Measurements from ENCODE around the gene TMEM117. TPM values are rescaled to one million over a fixed set of nuclear protein-coding genes. Genes with fewer than 3 reads are reported as not detected.
"Not testable (repeated sequence)": the region's sequence is repeated elsewhere in the genome, so short reads cannot be mapped to it uniquely, and the experiment has no call there.

Gene TMEM117
- total RNA-seq, 2 donors from 2014 or later: 2.8 to 4.2 TPM

- Mint-ChIP-seq H3K27me3 (no peaks in the 10 kb centered on the region), H3K27ac (no peak overlapping the region), H3K4me1 (no peaks in the 10 kb centered on the region), H3K9me3 (no peaks in the 10 kb centered on the region), H3K4me3 (no peak overlapping the region), H3K36me3 (ENCODE audit: low read depth) (no peaks in the 10 kb centered on the region)
- no peak for ATAC-seq (replicated peaks)
These were observed 388.7 kb downstream of the TMEM117 start for GRCh38 chr12:44224399-44225148.

- no peak for ATAC-seq (replicated peaks)
- no peak overlapping the region for H3K4me3 Mint-ChIP-seq
- no peak overlapping the region for H3K27ac Mint-ChIP-seq
- no peaks in the 10 kb centered on the region for H3K27me3 Mint-ChIP-seq
- no peaks in the 10 kb centered on the region for H3K36me3 Mint-ChIP-seq (ENCODE audit: low read depth)
- no peaks in the 10 kb centered on the region for H3K4me1 Mint-ChIP-seq
- no peaks in the 10 kb centered on the region for H3K9me3 Mint-ChIP-seq
These were observed 389.2 kb downstream of the TMEM117 start for GRCh38 chr12:44225149-44225510.

- Mint-ChIP-seq H3K4me1 (no peaks in the 10 kb centered on the region), H3K27ac (no peak overlapping the region), H3K4me3 (no peak overlapping the region), H3K9me3 (no peaks in the 10 kb centered on the region), H3K27me3 (no peaks in the 10 kb centered on the region), H3K36me3 (ENCODE audit: low read depth) (no peaks in the 10 kb centered on the region)
- no peak for ATAC-seq (replicated peaks)
These were observed 391.7 kb downstream of the TMEM117 start for GRCh38 chr12:44227616-44228015.

- Mint-ChIP-seq H3K27ac (no peak overlapping the region), H3K4me1 (no peaks in the 10 kb centered on the region), H3K9me3 (no peaks in the 10 kb centered on the region), H3K27me3 (no peaks in the 10 kb centered on the region), H3K4me3 (no peak overlapping the region), H3K36me3 (ENCODE audit: low read depth) (no peaks in the 10 kb centered on the region)
- no peak for ATAC-seq (replicated peaks)
These were observed 394.0 kb downstream of the TMEM117 start for GRCh38 chr12:44229846-44230245.

GRCh38 chr12:44235674-44236073 is 399.8 kb downstream of the TMEM117 start:
- Mint-ChIP-seq H3K4me1 (no peaks in the 10 kb centered on the region), H3K27ac (no peak overlapping the region), H3K27me3 (no peaks in the 10 kb centered on the region), H3K36me3 (ENCODE audit: low read depth) (no peaks in the 10 kb centered on the region), H3K4me3 (no peak overlapping the region), H3K9me3 (no peaks in the 10 kb centered on the region)
- ATAC-seq (replicated peaks): no peak

- H3K4me3 Mint-ChIP-seq: no peak overlapping the region
- no peaks in the 10 kb centered on the region for H3K27me3 Mint-ChIP-seq
- no peak for ATAC-seq (replicated peaks)
- H3K27ac Mint-ChIP-seq: no peak overlapping the region
- H3K36me3 Mint-ChIP-seq (ENCODE audit: low read depth): no peaks in the 10 kb centered on the region
- no peaks in the 10 kb centered on the region for H3K4me1 Mint-ChIP-seq
- no peaks in the 10 kb centered on the region for H3K9me3 Mint-ChIP-seq
These were observed 404.3 kb downstream of the TMEM117 start for GRCh38 chr12:44240186-44240585.

- ATAC-seq (replicated peaks): no peak
- no peak overlapping the region for H3K27ac Mint-ChIP-seq
- H3K4me1 Mint-ChIP-seq: no peaks in the 10 kb centered on the region
These were observed 410.1 kb downstream of the TMEM117 start for GRCh38 chr12:44245932-44246331.

GRCh38 chr12:44246482-44247105 is 410.7 kb downstream of the TMEM117 start:
- no peak overlapping the region for H3K27ac Mint-ChIP-seq
- no peaks in the 10 kb centered on the region for H3K27me3 Mint-ChIP-seq
- H3K9me3 Mint-ChIP-seq: no peaks in the 10 kb centered on the region
- no peaks in the 10 kb centered on the region for H3K36me3 Mint-ChIP-seq (ENCODE audit: low read depth)
- H3K4me1 Mint-ChIP-seq: no peaks in the 10 kb centered on the region
- no peak overlapping the region for H3K4me3 Mint-ChIP-seq
- ATAC-seq (replicated peaks): no peak

More at GRCh38 chr12:44245932-44246331, 410.1 kb downstream of the TMEM117 start:
- Mint-ChIP-seq H3K27me3 (no peaks in the 10 kb centered on the region), H3K4me3 (no peak overlapping the region), H3K9me3 (no peaks in the 10 kb centered on the region), H3K36me3 (ENCODE audit: low read depth) (no peaks in the 10 kb centered on the region)

GRCh38 chr12:44247588-44247987 is 411.7 kb downstream of the TMEM117 start:
- H3K9me3 Mint-ChIP-seq: no peaks in the 10 kb centered on the region

GRCh38 chr12:44248436-44248835 is 412.6 kb downstream of the TMEM117 start:
- Mint-ChIP-seq H3K36me3 (ENCODE audit: low read depth) (no peaks in the 10 kb centered on the region), H3K4me3 (no peak overlapping the region), H3K9me3 (no peaks in the 10 kb centered on the region), H3K27me3 (no peaks in the 10 kb centered on the region), H3K27ac (no peak overlapping the region), H3K4me1 (no peaks in the 10 kb centered on the region)
- no peak for ATAC-seq (replicated peaks)

More at GRCh38 chr12:44247588-44247987, 411.7 kb downstream of the TMEM117 start:
- no peaks in the 10 kb centered on the region for H3K36me3 Mint-ChIP-seq (ENCODE audit: low read depth)
- no peak for ATAC-seq (replicated peaks)
- no peak overlapping the region for H3K27ac Mint-ChIP-seq
- no peaks in the 10 kb centered on the region for H3K27me3 Mint-ChIP-seq
- H3K4me3 Mint-ChIP-seq: no peak overlapping the region
- H3K4me1 Mint-ChIP-seq: no peaks in the 10 kb centered on the region

GRCh38 chr12:44250440-44250839 is 414.6 kb downstream of the TMEM117 start:
- not testable (repeated sequence) for ATAC-seq (replicated peaks); H3K9me3 Mint-ChIP-seq; H3K36me3 Mint-ChIP-seq (ENCODE audit: low read depth); H3K4me1 Mint-ChIP-seq; H3K4me3 Mint-ChIP-seq; H3K27me3 Mint-ChIP-seq; H3K27ac Mint-ChIP-seq

GRCh38 chr12:44253338-44253856 is 417.5 kb downstream of the TMEM117 start:
- Mint-ChIP-seq H3K9me3 (no peaks in the 10 kb centered on the region), H3K27ac (no peak overlapping the region), H3K4me3 (no peak overlapping the region), H3K27me3 (no peaks in the 10 kb centered on the region), H3K4me1 (no peaks in the 10 kb centered on the region), H3K36me3 (ENCODE audit: low read depth) (no peaks in the 10 kb centered on the region)
- no peak for ATAC-seq (replicated peaks)

GRCh38 chr12:44258246-44258645 is 422.4 kb downstream of the TMEM117 start:
- no peaks in the 10 kb centered on the region for H3K27me3 Mint-ChIP-seq
- H3K4me3 Mint-ChIP-seq: no peak overlapping the region
- no peaks in the 10 kb centered on the region for H3K9me3 Mint-ChIP-seq
- H3K36me3 Mint-ChIP-seq (ENCODE audit: low read depth): no peaks in the 10 kb centered on the region
- ATAC-seq (replicated peaks): no peak
- H3K27ac Mint-ChIP-seq: no peak overlapping the region
- no peaks in the 10 kb centered on the region for H3K4me1 Mint-ChIP-seq

GRCh38 chr12:44259890-44260289 is 424.0 kb downstream of the TMEM117 start:
- H3K36me3 Mint-ChIP-seq (ENCODE audit: low read depth): no peaks in the 10 kb centered on the region
- H3K27ac Mint-ChIP-seq: no peak overlapping the region
- H3K4me1 Mint-ChIP-seq: no peaks in the 10 kb centered on the region
- H3K4me3 Mint-ChIP-seq: no peak overlapping the region
- no peaks in the 10 kb centered on the region for H3K9me3 Mint-ChIP-seq
- no peak for ATAC-seq (replicated peaks)
- H3K27me3 Mint-ChIP-seq: no peaks in the 10 kb centered on the region

GRCh38 chr12:44260581-44260980 is 424.7 kb downstream of the TMEM117 start:
- Mint-ChIP-seq H3K27ac (no peak overlapping the region), H3K4me3 (no peak overlapping the region), H3K36me3 (ENCODE audit: low read depth) (no peaks in the 10 kb centered on the region), H3K4me1 (no peaks in the 10 kb centered on the region), H3K9me3 (no peaks in the 10 kb centered on the region), H3K27me3 (no peaks in the 10 kb centered on the region)
- no peak for ATAC-seq (replicated peaks)
